ENCODE results near the gene DCST1.

- TF ChIP-seq CTCF (IDR thresholded peaks at IDR 0.05) (no peak), ZFX (IDR thresholded peaks at IDR 0.05; ENCODE audit: borderline replicate concordance) (no peak)
Measured at GRCh38 chr1:155069551-155070157, 36.0 kb downstream of the DCST1 start.
